SU-DHL-6 (cell line): ENCODE results near the gene RETREG1.

ENCODE experiments used
- CTCF ChIP-seq: fragments of 200-600 bp; sonication (generic); IDR thresholded peaks from one replicate; pipeline ENCODE4 v1.5.1; 2017; ENCODE audit warnings: antibody characterized with exemption, mild to moderate bottlenecking, low read length, moderate library complexity; ENCODE audit not compliant: insufficient read depth, poor library complexity, severe bottlenecking
- EZH2phosphoT487 ChIP-seq: fragments of 200-600 bp; sonication (generic), shearing (Covaris generic); conservative IDR thresholded peaks from 2 replicates; pipeline ENCODE4 v1.6.1; 2018; ENCODE audit warnings: mild to moderate bottlenecking, antibody characterized with exemption, low read length, moderate library complexity, mixed read lengths

GRCh38 chr5:16505904-16506303 lies 110.9 kb downstream of the RETREG1 start:
- TF ChIP-seq CTCF, result no peak
- TF ChIP-seq EZH2phosphoT487, result no peak
